AG04449 (cell line): ENCODE data around the gene SCN9A.

ENCODE experiments used
- CTCF ChIA-PET: fragments of 350-600 bp; formaldehyde crosslinking; extraction: SDS; loops from one replicate; lab custom pipeline; 2021; ENCODE audit warnings: antibody characterized with exemption; lab: Yijun Ruan, JAX
- POLR2A ChIA-PET: fragments of 400-600, 350-600 bp; formaldehyde crosslinking; extraction: SDS; loops from one replicate; lab custom pipeline; 2020; ENCODE audit warnings: antibody characterized with exemption, inconsistent platforms; lab: Yijun Ruan, JAX
- DNase-seq: peaks from one replicate; pipeline ENCODE4 v3.0.0-alpha.2; 2010; ENCODE audit warnings: low read depth, low spot score
- H3K4me3 ChIP-seq: 2 replicates; pipeline ENCODE4 v1.5.1; 2011; ENCODE audit warnings: low read depth, mild to moderate bottlenecking, control low read depth, low read length
- CTCF ChIP-seq: IDR thresholded peaks from one replicate; pipeline ENCODE4 v1.5.1; 2011; ENCODE audit warnings: mild to moderate bottlenecking, moderate library complexity, low read length, control low read depth, inconsistent platforms; ENCODE audit not compliant: insufficient read depth; ENCODE audit errors: missing control alignments

Gene SCN9A

GRCh38 chr2:166304656-166305055 lies 71.1 kb downstream of the SCN9A start:
- TF ChIP-seq CTCF, result no peak
- no peak for DNase-seq
- CTCF ChIA-PET, result no interaction called here
- no peak overlapping the region for H3K4me3 ChIP-seq
- POLR2A ChIA-PET, result no interaction called here

GRCh38 chr2:166302036-166302435 lies 73.7 kb downstream of the SCN9A start:
- no peak for TF ChIP-seq CTCF
- POLR2A ChIA-PET, result no interaction called here
- CTCF ChIA-PET, result no interaction called here
- DNase-seq, result no peak
- no peak overlapping the region for H3K4me3 ChIP-seq

- TF ChIP-seq CTCF, result no peak
- no peak for DNase-seq
- no peak overlapping the region for H3K4me3 ChIP-seq
- ChIA-PET CTCF (interaction anchor here (1.0 kb wide), 1 partner anchor 10 kb away, joined by 3 read pairs; no protein-coding TSS in a partner anchor), POLR2A (no interaction called here)
Observed at GRCh38 chr2:166297951-166298350, 77.8 kb downstream of the SCN9A start.

GRCh38 chr2:166293984-166294383 lies 81.8 kb downstream of the SCN9A start:
- CTCF ChIA-PET, result interaction anchor here (1.0 to 1.6 kb wide), 3 partner anchors 10 to 125 kb away, joined by 3 to 4 read pairs (median 3); no protein-coding TSS in a partner anchor
- DNase-seq, result no peak
- no peak for TF ChIP-seq CTCF

GRCh38 chr2:166285215-166285614 lies 90.5 kb downstream of the SCN9A start:
- ChIA-PET CTCF (no interaction called here), POLR2A (no interaction called here)
- no peak for TF ChIP-seq CTCF
- DNase-seq, result no peak
- no peak overlapping the region for H3K4me3 ChIP-seq

More at GRCh38 chr2:166293984-166294383, 81.8 kb downstream of the SCN9A start:
- H3K4me3 ChIP-seq, result no peak overlapping the region
- POLR2A ChIA-PET, result no interaction called here

GRCh38 chr2:166284359-166284758 lies 91.4 kb downstream of the SCN9A start:
- TF ChIP-seq CTCF, result no peak
- no peak for DNase-seq
- POLR2A ChIA-PET, result no interaction called here
- CTCF ChIA-PET, result interaction anchor here (0.7 kb wide), 1 partner anchor 9 kb away, joined by 3 read pairs; no protein-coding TSS in a partner anchor
- H3K4me3 ChIP-seq, result no peak overlapping the region
